Measurements from ENCODE around the gene PACS2.

The PACS2 gene

GRCh38 chr14:105389534-105389933 is 75.0 kb downstream of the PACS2 start:
- no peak for DNase-seq

GRCh38 chr14:105389976-105390848 is 75.7 kb downstream of the PACS2 start:
- no peak for DNase-seq

GRCh38 chr14:105390849-105391500 is 76.4 kb downstream of the PACS2 start:
- DNase-seq: no peak

GRCh38 chr14:105391541-105391940 is 77.0 kb downstream of the PACS2 start:
- DNase-seq: no peak

GRCh38 chr14:105392131-105393090 is 77.9 kb downstream of the PACS2 start:
- DNase-seq: no peak

GRCh38 chr14:105393151-105393550 is 78.6 kb downstream of the PACS2 start:
- no peak for DNase-seq

GRCh38 chr14:105394714-105395537 is 80.4 kb downstream of the PACS2 start:
- DNase-seq: no peak

- no peak for DNase-seq
These were observed 80.9 kb downstream of the PACS2 start for GRCh38 chr14:105395538-105395854.

- DNase-seq: no peak
These were observed 82.9 kb downstream of the PACS2 start for GRCh38 chr14:105397350-105397931.

GRCh38 chr14:105398044-105398725 is 83.6 kb downstream of the PACS2 start, which contains the start of gene TEX22:
Gene TEX22, plus strand, starts transcription at chr14:105398538. Its CDS starts 803 bp downstream, at chr14:105399341.
- peak; percentile 67 to 88 for DNase-seq

GRCh38 chr14:105398726-105399465 is 84.3 kb downstream of the PACS2 start:
- no peak for DNase-seq

GRCh38 chr14:105399466-105399775 is 84.9 kb downstream of the PACS2 start:
- no peak for DNase-seq

- no peak for DNase-seq
These were observed 85.5 kb downstream of the PACS2 start for GRCh38 chr14:105400016-105400415.

- no peak for DNase-seq
These were observed 87.2 kb downstream of the PACS2 start for GRCh38 chr14:105401699-105402098.

GRCh38 chr14:105408592-105408991 is 94.0 kb downstream of the PACS2 start:
- no peak for DNase-seq

- no peak for DNase-seq
These were observed 94.8 kb downstream of the PACS2 start for GRCh38 chr14:105409364-105409763.

- no peak for DNase-seq
These were observed 96.1 kb downstream of the PACS2 start for GRCh38 chr14:105410642-105411016.

GRCh38 chr14:105411017-105411941 is 96.7 kb downstream of the PACS2 start:
- peak in 1 of 2 experiments; percentile 13 for DNase-seq

- no peak for DNase-seq
These were observed 97.6 kb downstream of the PACS2 start for GRCh38 chr14:105411985-105412770.

Data from NCI-H1930 (cell line).